HepG2 (cell line): ENCODE measurements around the gene BMERB1. TPM values are rescaled to one million over a fixed set of nuclear protein-coding genes. Genes with fewer than 3 reads are reported as not detected.

Experiments used
- ATAC-seq: fragments of 200-7000 bp; cut with Tn5 transposase; 3 replicates; pipeline ENCODE4 v1.9.1; 2020; ENCODE audit warnings: mild to moderate bottlenecking, moderate library complexity
- BruUV-seq: library from RNA; stranded (reverse); fragments of 400-500 nt; replicated peaks from 2 replicates; lab custom pipeline; 2021; lab: Mats Ljungman, UMichigan
- CTCF ChIA-PET: fragments of 300-600 bp; formaldehyde crosslinking; extraction: SDS; loops from one replicate; lab custom pipeline; 2021; ENCODE audit warnings: low total read pairs, inconsistent platforms, low intra/inter-chr PET ratio; lab: Yijun Ruan, JAX
- POLR2A ChIA-PET: fragments of 350-600 bp; sonication (Branson Sonifier 250); formaldehyde crosslinking; loops from one replicate; lab custom pipeline; 2020; ENCODE audit warnings: antibody characterized with exemption, inconsistent platforms; lab: Yijun Ruan, JAX
- DNase-seq: peaks from one replicate; pipeline ENCODE4 v3.0.0-alpha.2; 2015; ENCODE audit warnings: low spot score
- FAIRE-seq: peaks from 3 replicates; lab custom pipeline; 2011; peaks lifted over from hg19 to GRCh38; lab: Jason Lieb, UNC
- H2AFZ ChIP-seq: one replicate; pipeline ENCODE4 v1.6.1; 2011; ENCODE audit warnings: low read length, inconsistent platforms
- H3K27ac ChIP-seq: fragments of 300-600 bp; 3 replicates; pipeline ENCODE4 v1.8.0; 2011; ENCODE audit warnings: mixed run types, mild to moderate bottlenecking, mixed read lengths, low read length, inconsistent platforms; ENCODE audit not compliant: insufficient read depth; ENCODE audit errors: extremely low read length
- H3K27me3 ChIP-seq, 2 experiments: fragments of 200-600 bp in 1 of 2; 2 replicates in 1 of 2; 3 replicates in 1 of 2; pipeline versions ENCODE4 v1.6.0 to v1.8.0; 2011; ENCODE audit warnings: low read length in 2 of 2, mild to moderate bottlenecking in 2 of 2, moderate library complexity in 2 of 2, inconsistent platforms in 1 of 2; ENCODE audit not compliant: insufficient read depth in 2 of 2, control insufficient read depth in 1 of 2
- H3K36me3 ChIP-seq, 2 experiments: fragments of 200-600 bp in 1 of 2; replicated peaks in 1 of 2; 2 replicates in 1 of 2; 3 replicates in 1 of 2; pipeline versions ENCODE4 v1.5.1 to v1.8.0; 2011; ENCODE audit warnings: low read length in 2 of 2, inconsistent platforms in 1 of 2; ENCODE audit not compliant: insufficient read depth in 2 of 2, control insufficient read depth in 1 of 2
- H3K4me1 ChIP-seq: 2 replicates; pipeline ENCODE4 v1.5.1; 2012; ENCODE audit warnings: low read length, inconsistent platforms; ENCODE audit not compliant: insufficient read depth
- H3K4me2 ChIP-seq: 2 replicates; pipeline ENCODE4 v1.6.0; 2011; ENCODE audit warnings: low read depth, low read length, inconsistent platforms
- H3K4me3 ChIP-seq, 3 experiments: fragments of 200-600 bp in 1 of 3; sonication (generic), shearing (Covaris generic) in 1 of 3; replicated peaks in 1 of 3; 2 replicates each; pipeline ENCODE4 v1.5.1; 2011 to 2016; ENCODE audit warnings: low read length in 3 of 3, inconsistent platforms in 2 of 3, low read depth in 2 of 3, mild to moderate bottlenecking in 2 of 3, control low read depth in 1 of 3, mixed read lengths in 1 of 3; ENCODE audit not compliant: insufficient read depth in 1 of 3
- H3K79me2 ChIP-seq: one replicate; pipeline ENCODE4 v1.6.1; 2011; ENCODE audit warnings: low read length, inconsistent platforms; ENCODE audit not compliant: insufficient read depth
- H3K9ac ChIP-seq: 2 replicates; pipeline ENCODE4 v1.6.0; 2011; ENCODE audit warnings: mild to moderate bottlenecking, low read depth, low read length, inconsistent platforms; ENCODE audit not compliant: insufficient read depth
- H3K9me3 ChIP-seq: 2 replicates; pipeline ENCODE4 v1.5.1; 2012; ENCODE audit warnings: mild to moderate bottlenecking, low read length
- H4K20me1 ChIP-seq: 2 replicates; pipeline ENCODE4 v1.6.0; 2011; ENCODE audit warnings: inconsistent platforms, mild to moderate bottlenecking, low read length, moderate library complexity; ENCODE audit not compliant: insufficient read depth
- KDM4B ChIP-seq: sonication (generic); formaldehyde crosslinking; IDR thresholded peaks from 2 replicates; pipeline ENCODE4 v1.4.0; 2020; ENCODE audit warnings: missing genetic modification reagents
- KLF12 ChIP-seq: sonication (generic); formaldehyde crosslinking; IDR thresholded peaks from 2 replicates; pipeline ENCODE4 v1.4.0; 2020; ENCODE audit warnings: missing genetic modification reagents, borderline replicate concordance
- NONO ChIP-seq, 2 experiments: fragments of 450-650 bp in 1 of 2; sonication (generic) in 1 of 2; formaldehyde crosslinking in 1 of 2; IDR thresholded peaks in 1 of 2; conservative IDR thresholded peaks in 1 of 2; 2 replicates each; pipeline versions ENCODE4 v1.6.1 to v1.8.0; 2017 to 2022; ENCODE audit warnings: mild to moderate bottlenecking in 1 of 2, missing genetic modification reagents in 1 of 2, moderate library complexity in 1 of 2
- PCBP2 ChIP-seq: fragments of 200-400 bp; formaldehyde crosslinking; optimal IDR thresholded peaks from 2 replicates; pipeline ENCODE3; 2018; ENCODE audit warnings: low read length, low read depth; ENCODE audit not compliant: poor library complexity, severe bottlenecking
- RAD51 ChIP-seq: fragments of 450-650 bp; IDR thresholded peaks from 2 replicates; pipeline ENCODE4 v1.6.1; 2016; ENCODE audit warnings: borderline replicate concordance
- ZNF354B ChIP-seq: sonication (generic); formaldehyde crosslinking; IDR thresholded peaks from 2 replicates; pipeline ENCODE4 v1.8.0; 2022; ENCODE audit warnings: mild to moderate bottlenecking, missing genetic modification reagents
- ZNF460 ChIP-seq: sonication (generic); formaldehyde crosslinking; IDR thresholded peaks from 2 replicates; pipeline ENCODE4 v1.5.1; 2020; ENCODE audit warnings: missing genetic modification reagents, mild to moderate bottlenecking, borderline replicate concordance
- ZNF564 ChIP-seq: sonication (generic); formaldehyde crosslinking; IDR thresholded peaks from 2 replicates; pipeline ENCODE4 v1.8.1; 2023; ENCODE audit warnings: mild to moderate bottlenecking, missing genetic modification reagents
- ZNF577 ChIP-seq: sonication (generic); formaldehyde crosslinking; IDR thresholded peaks from 2 replicates; pipeline ENCODE4 v1.4.0; 2020; ENCODE audit warnings: mild to moderate bottlenecking, low read depth, missing genetic modification reagents, borderline replicate concordance
- ZNF619 ChIP-seq: sonication (generic); formaldehyde crosslinking; IDR thresholded peaks from 2 replicates; pipeline ENCODE4 v1.4.0; 2020; ENCODE audit warnings: mild to moderate bottlenecking, missing genetic modification reagents
- ZSCAN25 ChIP-seq: sonication (generic); formaldehyde crosslinking; IDR thresholded peaks from 2 replicates; pipeline ENCODE4 v1.8.0; 2022; ENCODE audit warnings: mild to moderate bottlenecking, missing genetic modification reagents
- WGBS: methylation state at CpG from one replicate; pipeline ENCODE4 v1.1.6; 2017; ENCODE audit warnings: low lambda C conversion rate; 5-methylcytosine and 5-hydroxymethylcytosine counted together
- in situ Hi-C: cut with HindIII; loops from 2 replicates; pipeline ENCODE4 v1.10.0; 2017; ENCODE audit warnings: low pct_unique_long_range_greater_than_20kb; ENCODE audit not compliant: extremely low pct_ligation_motif_present
- intact Hi-C: fragments of 100-400 bp; cut with micrococcal nuclease; formaldehyde crosslinking; loops from one replicate; pipeline ENCODE4 v1.10.0; 2022; ENCODE audit not compliant: unreplicated experiment
- polyA plus RNA-seq, 8 experiments: library from polyadenylated mRNA; depleted of rRNA in 3 of 8; stranded (reverse) in 7 of 8; unstranded in 1 of 8; fragments of >200 nt; fragmentation: Illumina TruSeq in 4 of 8; extraction: Trizol in 4 of 8; gene quantifications; 2 replicates each; pipeline versions ENCODE4 v1.2.1 to v1.2.3, GENCODE V29; 2011 to 2016; ENCODE audit warnings: low read depth in 4 of 8, missing spikeins in 1 of 8, mixed read lengths in 1 of 8; ENCODE audit not compliant: insufficient read depth in 1 of 8
- total RNA-seq, 5 experiments: library from RNA; depleted of rRNA; stranded (reverse); fragments of >200 nt; fragmentation: Illumina TruSeq; extraction: Trizol; gene quantifications; 2 replicates each; pipeline ENCODE4 v1.2.3, GENCODE V29; 2016; ENCODE audit warnings: low read depth in 1 of 5
- TF ChIP-seq, protein P1 (sequence below): sonication (generic); formaldehyde crosslinking; IDR thresholded peaks from 2 replicates; pipeline ENCODE4 v1.5.0; 2020; ENCODE audit warnings: missing genetic modification reagents
- TF ChIP-seq, protein P2 (sequence below): IDR thresholded peaks from 2 replicates; pipeline ENCODE4 v1.6.1; 2018; ENCODE audit warnings: missing genetic modification reagents, mild to moderate bottlenecking, missing compliant biosample characterization
- TF ChIP-seq, protein P3 (sequence below), 2 experiments: sonication (generic) in 1 of 2; formaldehyde crosslinking in 1 of 2; IDR thresholded peaks; 2 replicates each; pipeline versions ENCODE4 v1.4.0 to v1.6.1; 2016 to 2020; ENCODE audit warnings: borderline replicate concordance in 1 of 2, low read depth in 1 of 2, mild to moderate bottlenecking in 1 of 2, missing genetic modification reagents in 1 of 2

The BMERB1 gene
- total and polyA plus RNA-seq, 2 of the 13 experiments (the other 11 are each of a cell fraction or from before 2014, with no cell fraction given) = 1.4 TPM

DNA sequence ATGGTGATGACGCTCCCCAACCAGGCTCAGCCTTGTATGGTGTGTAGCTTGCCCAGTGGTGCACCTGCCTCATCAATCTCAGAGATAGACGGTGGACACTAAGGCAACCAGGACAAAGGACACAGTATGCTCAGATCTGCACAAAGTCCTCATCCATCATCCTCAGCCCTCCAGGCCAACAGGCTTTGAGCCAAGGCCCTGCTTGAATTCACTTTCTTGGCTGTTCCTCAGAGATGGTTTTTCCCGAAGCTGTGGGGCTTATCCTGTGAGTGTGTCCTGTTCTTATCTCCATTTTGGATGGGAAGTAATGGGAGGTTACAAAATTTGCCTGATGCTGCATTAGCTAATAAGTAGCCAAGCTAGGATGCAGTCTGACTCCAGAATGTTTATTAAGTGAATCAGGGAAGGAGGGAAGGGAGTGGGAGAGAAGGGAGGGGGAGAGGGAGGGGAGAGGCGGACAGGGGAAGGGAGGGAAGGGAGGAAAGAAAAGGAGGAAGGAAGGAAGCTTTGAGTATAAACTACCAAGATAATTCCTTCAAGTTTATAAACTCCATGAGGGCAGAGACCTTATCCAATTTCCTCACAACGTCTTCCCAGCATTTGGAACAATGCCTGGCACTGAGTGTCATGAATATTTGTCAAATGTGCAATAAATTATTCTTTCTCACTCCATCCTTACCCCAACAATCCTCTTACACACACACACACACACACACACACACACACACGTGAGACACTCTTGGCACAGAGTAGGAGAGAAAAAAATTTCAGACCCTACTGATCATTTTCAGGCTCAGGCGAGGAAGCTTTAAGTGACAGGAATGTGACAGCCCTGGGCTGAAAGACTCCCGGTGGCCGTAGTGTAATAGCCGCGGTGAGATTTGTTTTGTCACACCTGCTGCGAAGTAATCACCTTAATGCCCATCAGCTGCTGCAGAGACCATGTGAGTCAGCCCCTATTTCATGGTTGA is 84.3 kb downstream of the BMERB1 start:
- Histone ChIP-seq H3K9ac (no peak overlapping the region), H3K4me1 (peaks cover 26% of the 10 kb centered on the region), H2AFZ (no peak overlapping the region), H3K9me3 (no peaks in the 10 kb centered on the region), H4K20me1 (no peaks in the 10 kb centered on the region), H3K27ac (no peak overlapping the region), H3K79me2 (no peaks in the 10 kb centered on the region), H3K36me3 (no peaks in the 10 kb centered on the region), H3K27me3 (no peaks in the 10 kb centered on the region), H3K4me3 (no peak overlapping the region), H3K4me2 (no peak overlapping the region)
- WGBS = 60% methylated on average over 12 of the region's 12 CpGs
- intact Hi-C loops = no loop called here
- DNase-seq = no peak
- ATAC-seq = peak; percentile 51
- no TSS peak for BruUV-seq
- POLR2A ChIA-PET = interaction anchor here (0.7 kb wide), 1 partner anchor 29 kb away, joined by 3 read pairs; no protein-coding TSS in a partner anchor
- CTCF ChIA-PET = no interaction called here
- in situ Hi-C loops = no loop called here
- FAIRE-seq = no peak
- TF ChIP-seq ZNF619 (no peak), ZSCAN25 (CRISPR knock-in tag) (no peak), ZNF564 (CRISPR knock-in tag) (no peak), ZNF577 (no peak), PCBP2 (peak; percentile 87), KDM4B (CRISPR knock-in tag) (no peak), KLF12 (no peak), ZNF460 (CRISPR knock-in tag) (no peak), NONO (IDR thresholded peaks at IDR 0.05) (0 out of 2 replicates have a peak, but pooled peaks have one; percentile 81), NONO (CRISPR knock-in tag; conservative IDR thresholded peaks at IDR 0.05) (no peak), RAD51 (0 out of 2 replicates have a peak, but pooled peaks have one; percentile 6), ZNF354B (CRISPR knock-in tag) (no peak)
- TF ChIP-seq, protein P1, sequence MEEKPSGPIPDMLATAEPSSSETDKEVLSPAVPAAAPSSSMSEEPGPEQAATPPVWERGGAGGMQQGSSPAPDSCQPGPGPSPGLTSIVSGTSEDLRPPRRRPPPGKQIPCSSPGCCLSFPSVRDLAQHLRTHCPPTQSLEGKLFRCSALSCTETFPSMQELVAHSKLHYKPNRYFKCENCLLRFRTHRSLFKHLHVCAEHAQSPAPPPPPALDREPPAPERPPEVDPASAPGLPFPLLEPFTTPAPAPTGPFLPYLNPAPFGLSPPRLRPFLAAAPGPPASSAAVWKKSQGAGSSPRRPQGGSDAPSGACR (CRISPR knock-in tag) = no peak
- TF ChIP-seq, protein P2, sequence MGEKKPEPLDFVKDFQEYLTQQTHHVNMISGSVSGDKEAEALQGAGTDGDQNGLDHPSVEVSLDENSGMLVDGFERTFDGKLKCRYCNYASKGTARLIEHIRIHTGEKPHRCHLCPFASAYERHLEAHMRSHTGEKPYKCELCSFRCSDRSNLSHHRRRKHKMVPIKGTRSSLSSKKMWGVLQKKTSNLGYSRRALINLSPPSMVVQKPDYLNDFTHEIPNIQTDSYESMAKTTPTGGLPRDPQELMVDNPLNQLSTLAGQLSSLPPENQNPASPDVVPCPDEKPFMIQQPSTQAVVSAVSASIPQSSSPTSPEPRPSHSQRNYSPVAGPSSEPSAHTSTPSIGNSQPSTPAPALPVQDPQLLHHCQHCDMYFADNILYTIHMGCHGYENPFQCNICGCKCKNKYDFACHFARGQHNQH = no peak
- TF ChIP-seq, protein P3, sequence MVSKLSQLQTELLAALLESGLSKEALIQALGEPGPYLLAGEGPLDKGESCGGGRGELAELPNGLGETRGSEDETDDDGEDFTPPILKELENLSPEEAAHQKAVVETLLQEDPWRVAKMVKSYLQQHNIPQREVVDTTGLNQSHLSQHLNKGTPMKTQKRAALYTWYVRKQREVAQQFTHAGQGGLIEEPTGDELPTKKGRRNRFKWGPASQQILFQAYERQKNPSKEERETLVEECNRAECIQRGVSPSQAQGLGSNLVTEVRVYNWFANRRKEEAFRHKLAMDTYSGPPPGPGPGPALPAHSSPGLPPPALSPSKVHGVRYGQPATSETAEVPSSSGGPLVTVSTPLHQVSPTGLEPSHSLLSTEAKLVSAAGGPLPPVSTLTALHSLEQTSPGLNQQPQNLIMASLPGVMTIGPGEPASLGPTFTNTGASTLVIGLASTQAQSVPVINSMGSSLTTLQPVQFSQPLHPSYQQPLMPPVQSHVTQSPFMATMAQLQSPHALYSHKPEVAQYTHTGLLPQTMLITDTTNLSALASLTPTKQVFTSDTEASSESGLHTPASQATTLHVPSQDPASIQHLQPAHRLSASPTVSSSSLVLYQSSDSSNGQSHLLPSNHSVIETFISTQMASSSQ (IDR thresholded peaks at IDR 0.05; ENCODE audit: low read depth) = no peak
- TF ChIP-seq, protein P3 (CRISPR knock-in tag; IDR thresholded peaks at IDR 0.05; ENCODE audit: borderline replicate concordance) = no peak
